Stomach (tissue), 4 donors: Measurements from ENCODE around the gene TTC3.

ENCODE experiments used
- CTCF ChIP-seq, 7 experiments: fragments of 450-650 bp in 4 of 7; fragments of 200-600 bp in 3 of 7; sonication (generic) in 3 of 7; IDR thresholded peaks; one replicate each; pipeline ENCODE4 v1.5.1; 2016 to 2019; ENCODE audit warnings: antibody characterized with exemption in 7 of 7, control low read depth in 2 of 7, mild to moderate bottlenecking in 1 of 7
- POLR2AphosphoS5 ChIP-seq, 3 donors: sonication (generic); formaldehyde crosslinking; IDR thresholded peaks; one replicate each; pipeline ENCODE4 v1.6.1; 2016; ENCODE audit warnings: antibody characterized with exemption in 3 of 3

GRCh38 chr21:37195610-37196009 lies 122.6 kb downstream of the TTC3 start:
- TF ChIP-seq CTCF (IDR thresholded peaks at IDR 0.05) (no peak), POLR2AphosphoS5 (IDR thresholded peaks at IDR 0.05) (no peak)
